Endothelial cell of umbilical vein (primary cell): ENCODE measurements around the gene EXD2. TPM values are rescaled to one million over a fixed set of nuclear protein-coding genes. Genes with fewer than 3 reads are reported as not detected.

Experiments
- BruUV-seq: library from RNA; stranded (reverse); fragments of 400-500 nt; replicated peaks from 2 replicates; lab custom pipeline; 2021; lab: Mats Ljungman, UMichigan
- CTCF ChIA-PET: fragments of 300-600, 350-600 bp; sonication (Branson Sonifier 250); formaldehyde crosslinking; loops from one replicate; lab custom pipeline; 2021; ENCODE audit warnings: antibody characterized with exemption, inconsistent platforms; lab: Charles Lee
- POLR2A ChIA-PET: fragments of 300-600, 350-600 bp; sonication (Branson Sonifier 250); formaldehyde crosslinking; loops from one replicate; lab custom pipeline; 2021; ENCODE audit warnings: antibody characterized with exemption, inconsistent platforms; lab: Charles Lee
- DNase-seq: peaks from one replicate; pipeline ENCODE4 v3.0.0-alpha.2; 2011; ENCODE audit warnings: low read depth, low spot score
- FAIRE-seq: peaks from 2 replicates; lab custom pipeline; 2011; peaks lifted over from hg19 to GRCh38; lab: Jason Lieb, UNC
- H2AFZ ChIP-seq: 2 replicates; pipeline ENCODE4 v1.6.0; 2012; ENCODE audit warnings: low read depth, low read length, control low read depth, inconsistent platforms
- H3K27ac ChIP-seq: 2 replicates; pipeline ENCODE4 v1.5.1; 2011; ENCODE audit warnings: low read depth, mild to moderate bottlenecking, control low read depth, low read length, moderate library complexity; ENCODE audit not compliant: insufficient read depth
- H3K27me3 ChIP-seq, 2 experiments: 2 replicates each; pipeline versions ENCODE4 v1.6.0 to v1.6.1; 2011; ENCODE audit warnings: low read length in 2 of 2, mixed read lengths in 1 of 2; ENCODE audit not compliant: control insufficient read depth in 2 of 2, insufficient read depth in 2 of 2
- H3K36me3 ChIP-seq, 2 experiments: 2 replicates in 1 of 2; 3 replicates in 1 of 2; pipeline ENCODE4 v1.5.1; 2011; ENCODE audit warnings: low read length in 2 of 2, mild to moderate bottlenecking in 1 of 2, moderate library complexity in 1 of 2; ENCODE audit not compliant: control insufficient read depth in 2 of 2, insufficient read depth in 2 of 2; ENCODE audit errors: extremely low read depth in 1 of 2
- H3K4me1 ChIP-seq: 3 replicates; pipeline ENCODE4 v1.5.1; 2011; ENCODE audit warnings: mild to moderate bottlenecking, low read length; ENCODE audit not compliant: control insufficient read depth, insufficient read depth; ENCODE audit errors: extremely low read depth
- H3K4me2 ChIP-seq: 2 replicates; pipeline ENCODE4 v1.6.1; 2011; ENCODE audit warnings: low read length, control low read depth, mixed read lengths; ENCODE audit not compliant: insufficient read depth
- H3K4me3 ChIP-seq, 3 experiments: fragments of 200-600 bp in 1 of 3; sonication (generic), shearing (Covaris generic) in 1 of 3; replicated peaks in 1 of 3; 2 replicates each; pipeline ENCODE4 v1.5.1; 2011 to 2016; ENCODE audit warnings: control low read depth in 3 of 3, low read length in 3 of 3, mild to moderate bottlenecking in 2 of 3, inconsistent platforms in 1 of 3, low read depth in 1 of 3, moderate library complexity in 1 of 3; ENCODE audit not compliant: insufficient read depth in 1 of 3
- H3K79me2 ChIP-seq: 2 replicates; pipeline ENCODE4 v1.6.0; 2012; ENCODE audit warnings: low read length, inconsistent platforms; ENCODE audit not compliant: control insufficient read depth, insufficient read depth
- H3K9ac ChIP-seq: replicated peaks from 2 replicates; pipeline ENCODE3; 2011; ENCODE audit warnings: low read length, control low read depth; ENCODE audit not compliant: insufficient read depth; ENCODE audit errors: extremely low read depth
- H3K9me1 ChIP-seq: replicated peaks from 3 replicates; pipeline ENCODE4 v1.6.0; 2011; ENCODE audit warnings: mild to moderate bottlenecking, low read length; ENCODE audit not compliant: control insufficient read depth, insufficient read depth; ENCODE audit errors: extremely low read depth
- H3K9me3 ChIP-seq: replicated peaks from 2 replicates; pipeline ENCODE4 v1.5.1; 2012; ENCODE audit warnings: low read length, inconsistent platforms; ENCODE audit not compliant: control insufficient read depth, insufficient read depth
- H4K20me1 ChIP-seq: replicated peaks from 2 replicates; pipeline ENCODE3; 2011; ENCODE audit warnings: mild to moderate bottlenecking, low read length; ENCODE audit not compliant: control insufficient read depth, insufficient read depth; ENCODE audit errors: extremely low read depth
- EZH2 ChIP-seq: IDR thresholded peaks from 2 replicates; pipeline ENCODE4 v1.6.1; 2012; ENCODE audit warnings: borderline replicate concordance, low read depth, mild to moderate bottlenecking, moderate library complexity, low read length, inconsistent platforms; ENCODE audit not compliant: severe bottlenecking
- FOS ChIP-seq: IDR thresholded peaks from 2 replicates; pipeline ENCODE4 v1.6.1; 2011; ENCODE audit warnings: mild to moderate bottlenecking, low read length, moderate library complexity, borderline replicate concordance; ENCODE audit not compliant: insufficient read depth
- GATA2 ChIP-seq: IDR thresholded peaks from 2 replicates; pipeline ENCODE4 v1.7.0; 2011; ENCODE audit warnings: low read depth, mild to moderate bottlenecking, moderate library complexity, mixed read lengths, low read length; ENCODE audit not compliant: insufficient read length, insufficient read depth
- JUN ChIP-seq: IDR thresholded peaks from 2 replicates; pipeline ENCODE4 v1.6.1; 2011; ENCODE audit warnings: borderline replicate concordance, low read depth; ENCODE audit not compliant: insufficient read length, insufficient read depth
- POLR2A ChIP-seq: IDR thresholded peaks from 2 replicates; pipeline ENCODE4 v1.6.1; 2012; ENCODE audit warnings: low read depth, mild to moderate bottlenecking, control low read depth, low read length
- POLR2AphosphoS5 ChIP-seq: IDR thresholded peaks from 2 replicates; pipeline ENCODE4 v1.6.1; 2012; ENCODE audit warnings: low read depth, mild to moderate bottlenecking, control low read depth, low read length, moderate library complexity; ENCODE audit not compliant: insufficient read depth
- dilution Hi-C: fragments of 300-500 bp; cut with MboI; formaldehyde crosslinking; loops from one replicate; pipeline ENCODE4 v1.15.0; 2019; ENCODE audit warnings: low sequenced_read_pairs; ENCODE audit not compliant: extremely low pct_ligation_motif_present
- intact Hi-C: fragments of 100-400 bp; cut with micrococcal nuclease; formaldehyde crosslinking; loops from one replicate; pipeline ENCODE4 v1.10.0; 2022
- polyA plus RNA-seq, 4 experiments: library from polyadenylated mRNA; depleted of rRNA in 3 of 4; stranded (reverse) in 3 of 4; unstranded in 1 of 4; fragments of >200 nt; gene quantifications; 2 replicates each; pipeline versions ENCODE4 v1.2.1 to v1.2.3, GENCODE V29; 2011 to 2012; ENCODE audit warnings: missing spikeins in 1 of 4
- total RNA-seq: library from RNA; stranded (reverse); gene quantifications from 2 replicates; pipeline ENCODE4 v1.2.3, GENCODE V29; 2021
- TF ChIP-seq, protein P1 (sequence below), 2 donors: IDR thresholded peaks; 1 replicate in 1 of 2; 2 replicates in 1 of 2; pipeline ENCODE4 v1.5.1; 2011; ENCODE audit warnings: low read length in 2 of 2, mild to moderate bottlenecking in 2 of 2, moderate library complexity in 2 of 2, control low read depth in 1 of 2, inconsistent platforms in 1 of 2, low read depth in 1 of 2; ENCODE audit not compliant: insufficient read depth in 1 of 2; ENCODE audit errors: extremely low read depth in 1 of 2
- TF ChIP-seq, protein P2 (sequence below): IDR thresholded peaks from 2 replicates; pipeline ENCODE4 v1.6.1; 2011; ENCODE audit not compliant: insufficient read depth, insufficient read length

The EXD2 gene
- total and polyA plus RNA-seq, 2 donors (not counting 3 experiments of a cell fraction or from before 2014, with no cell fraction given), result 11.6 to 22.6 TPM

DNA sequence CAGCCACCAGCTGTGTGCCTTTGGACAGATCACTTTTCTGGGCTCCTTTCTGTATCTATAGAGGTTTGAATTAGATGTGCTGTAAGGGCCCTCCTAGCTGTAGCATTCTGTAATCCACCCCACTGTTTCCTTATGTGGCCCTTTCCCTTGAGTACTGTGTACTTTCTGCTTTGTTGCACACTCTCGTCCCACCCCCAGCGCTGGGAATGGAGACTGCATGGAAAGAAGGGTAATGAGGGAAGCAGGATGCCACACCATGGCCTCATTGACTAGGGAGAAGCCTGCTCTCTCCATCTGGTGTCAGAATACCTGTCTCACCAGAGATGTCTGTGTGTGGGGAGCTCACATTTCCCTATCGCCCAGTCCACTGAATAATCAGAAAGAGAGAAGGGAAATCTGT, 55.0 kb downstream of the EXD2 start:
- dilution Hi-C loops, result no loop called here
- DNase-seq (no peak), FAIRE-seq (no peak)
- no peak overlapping the region for H3K4me3 ChIP-seq
- no peak overlapping the region for H3K4me2 ChIP-seq
- H3K27me3 ChIP-seq, result no peaks in the 10 kb centered on the region
- BruUV-seq, result no TSS peak
- H3K9me1 ChIP-seq, result no peaks in the 10 kb centered on the region
- H2AFZ ChIP-seq, result no peak overlapping the region
- H3K9me3 ChIP-seq, result no peaks in the 10 kb centered on the region
- intact Hi-C loops, result no loop called here
- no peaks in the 10 kb centered on the region for H3K4me1 ChIP-seq
- H4K20me1 ChIP-seq, result peaks cover 2% of the 10 kb centered on the region
- TF ChIP-seq EZH2 (no peak), POLR2A (no peak), JUN (no peak), FOS (no peak), POLR2AphosphoS5 (no peak), GATA2 (no peak)
- TF ChIP-seq, protein P1, sequence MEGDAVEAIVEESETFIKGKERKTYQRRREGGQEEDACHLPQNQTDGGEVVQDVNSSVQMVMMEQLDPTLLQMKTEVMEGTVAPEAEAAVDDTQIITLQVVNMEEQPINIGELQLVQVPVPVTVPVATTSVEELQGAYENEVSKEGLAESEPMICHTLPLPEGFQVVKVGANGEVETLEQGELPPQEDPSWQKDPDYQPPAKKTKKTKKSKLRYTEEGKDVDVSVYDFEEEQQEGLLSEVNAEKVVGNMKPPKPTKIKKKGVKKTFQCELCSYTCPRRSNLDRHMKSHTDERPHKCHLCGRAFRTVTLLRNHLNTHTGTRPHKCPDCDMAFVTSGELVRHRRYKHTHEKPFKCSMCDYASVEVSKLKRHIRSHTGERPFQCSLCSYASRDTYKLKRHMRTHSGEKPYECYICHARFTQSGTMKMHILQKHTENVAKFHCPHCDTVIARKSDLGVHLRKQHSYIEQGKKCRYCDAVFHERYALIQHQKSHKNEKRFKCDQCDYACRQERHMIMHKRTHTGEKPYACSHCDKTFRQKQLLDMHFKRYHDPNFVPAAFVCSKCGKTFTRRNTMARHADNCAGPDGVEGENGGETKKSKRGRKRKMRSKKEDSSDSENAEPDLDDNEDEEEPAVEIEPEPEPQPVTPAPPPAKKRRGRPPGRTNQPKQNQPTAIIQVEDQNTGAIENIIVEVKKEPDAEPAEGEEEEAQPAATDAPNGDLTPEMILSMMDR (IDR thresholded peaks at IDR 0.05; ENCODE audit: extremely low read depth in 1 of 2, insufficient read depth in 1 of 2, low read depth in 1 of 2, low read length in 2 of 2), result no peak
- TF ChIP-seq, protein P2, sequence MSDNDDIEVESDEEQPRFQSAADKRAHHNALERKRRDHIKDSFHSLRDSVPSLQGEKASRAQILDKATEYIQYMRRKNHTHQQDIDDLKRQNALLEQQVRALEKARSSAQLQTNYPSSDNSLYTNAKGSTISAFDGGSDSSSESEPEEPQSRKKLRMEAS, result no peak
- no peaks in the 10 kb centered on the region for H3K36me3 ChIP-seq
- POLR2A ChIA-PET, result no interaction called here
- H3K9ac ChIP-seq, result no peak overlapping the region
- CTCF ChIA-PET, result interaction anchor here (0.8 to 3.0 kb wide), 4 partner anchors 41 to 214 kb away, joined by 3 to 12 read pairs (median 4); no protein-coding TSS in a partner anchor
- H3K27ac ChIP-seq, result no peak overlapping the region
- H3K79me2 ChIP-seq, result no peaks in the 10 kb centered on the region
